Measurements from ENCODE around the gene ALDH3A1.

DNA sequence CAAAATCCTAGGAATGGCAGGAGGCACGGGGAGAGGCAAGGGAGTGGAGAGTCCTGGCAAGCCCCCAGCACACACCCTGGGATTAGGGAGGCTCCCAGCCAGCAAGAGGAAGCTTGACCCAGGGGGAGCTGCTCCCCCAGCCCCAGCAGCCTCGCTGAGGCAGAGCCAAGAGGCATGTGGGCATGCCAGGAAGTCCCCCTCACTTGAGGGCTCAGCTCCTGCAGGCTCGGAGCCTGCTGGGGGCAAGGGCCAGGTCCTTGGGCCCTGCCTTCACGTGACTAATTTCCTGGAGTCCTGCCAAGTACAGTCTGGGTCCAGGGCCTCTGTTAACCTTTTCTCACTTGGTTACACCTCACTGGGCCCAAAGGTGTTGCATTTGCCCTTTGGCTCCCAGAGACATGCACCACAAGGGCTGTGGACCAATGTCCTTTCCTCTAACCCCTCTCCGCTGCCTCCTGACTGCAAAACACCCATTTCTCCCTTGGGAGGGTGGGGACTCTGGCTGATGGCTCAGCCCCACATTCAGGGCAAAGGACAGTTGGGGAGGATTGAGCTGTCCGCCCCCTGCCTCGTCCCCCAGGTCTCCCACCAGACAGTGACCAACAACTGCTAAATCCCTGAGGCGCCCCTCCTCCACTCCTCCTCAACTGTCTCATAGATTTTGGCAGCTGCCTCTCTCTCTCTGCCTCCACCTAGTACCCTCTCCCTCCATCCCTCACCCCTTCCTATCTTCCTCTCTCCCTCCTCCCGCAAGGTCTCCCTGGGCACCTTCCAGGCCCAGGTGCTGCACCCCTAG lies 27.3 kb downstream of the ALDH3A1 start:
- TF ChIP-seq, protein P1, sequence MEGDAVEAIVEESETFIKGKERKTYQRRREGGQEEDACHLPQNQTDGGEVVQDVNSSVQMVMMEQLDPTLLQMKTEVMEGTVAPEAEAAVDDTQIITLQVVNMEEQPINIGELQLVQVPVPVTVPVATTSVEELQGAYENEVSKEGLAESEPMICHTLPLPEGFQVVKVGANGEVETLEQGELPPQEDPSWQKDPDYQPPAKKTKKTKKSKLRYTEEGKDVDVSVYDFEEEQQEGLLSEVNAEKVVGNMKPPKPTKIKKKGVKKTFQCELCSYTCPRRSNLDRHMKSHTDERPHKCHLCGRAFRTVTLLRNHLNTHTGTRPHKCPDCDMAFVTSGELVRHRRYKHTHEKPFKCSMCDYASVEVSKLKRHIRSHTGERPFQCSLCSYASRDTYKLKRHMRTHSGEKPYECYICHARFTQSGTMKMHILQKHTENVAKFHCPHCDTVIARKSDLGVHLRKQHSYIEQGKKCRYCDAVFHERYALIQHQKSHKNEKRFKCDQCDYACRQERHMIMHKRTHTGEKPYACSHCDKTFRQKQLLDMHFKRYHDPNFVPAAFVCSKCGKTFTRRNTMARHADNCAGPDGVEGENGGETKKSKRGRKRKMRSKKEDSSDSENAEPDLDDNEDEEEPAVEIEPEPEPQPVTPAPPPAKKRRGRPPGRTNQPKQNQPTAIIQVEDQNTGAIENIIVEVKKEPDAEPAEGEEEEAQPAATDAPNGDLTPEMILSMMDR (IDR thresholded peaks at IDR 0.05; ENCODE audit: low read depth, low read length), result no peak
- TF ChIP-seq POLR2A (IDR thresholded peaks at IDR 0.05; ENCODE audit: extremely low read depth, insufficient read length) (no peak), MYC (IDR thresholded peaks at IDR 0.05; ENCODE audit: low read depth, low read length) (no peak)

Data from NB4 (cell line).